ENCODE data around the gene NAALADL2. TPM values are rescaled to one million over a fixed set of nuclear protein-coding genes. Genes with fewer than 3 reads are reported as not detected.

Gene NAALADL2
- total and polyA plus RNA-seq, 9 of the 15 experiments (the other 6 are each of a cell fraction or from before 2014, with no cell fraction given), result 0.29 to 1.1 (median 0.79) TPM; not detected in 1

DNA sequence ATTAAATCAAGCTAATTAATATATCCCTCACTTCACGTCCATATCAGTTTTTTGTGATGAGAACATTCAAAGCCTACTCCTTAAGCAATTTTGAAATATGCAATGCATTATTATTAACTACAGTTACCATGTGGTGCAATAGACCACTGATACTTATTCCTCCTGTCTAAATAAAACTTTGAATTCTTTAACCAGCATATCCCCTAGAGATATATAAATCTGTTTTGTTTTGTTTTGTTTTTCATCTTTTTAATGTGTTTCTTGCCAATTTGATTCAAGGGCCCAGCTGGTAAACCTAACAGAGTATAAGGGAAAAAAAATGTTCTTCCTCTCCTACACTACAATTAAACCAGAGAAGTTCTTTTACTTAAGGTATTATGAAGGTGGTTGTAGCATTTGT lies 524.2 kb downstream of the NAALADL2 start:
- Histone ChIP-seq H2AFZ (ENCODE audit: low read depth, low read length) (no peak overlapping the region), H4K20me1 (replicated peaks; ENCODE audit: control insufficient read depth, insufficient read depth, low read length) (no peaks in the 10 kb centered on the region), H3K4me2 (ENCODE audit: insufficient read depth, low read length) (no peak overlapping the region), H3K4me3 (no peak overlapping the region), H3K9me1 (ENCODE audit: control insufficient read depth, insufficient read depth, low read length) (no peaks in the 10 kb centered on the region), H3K27me3 (ENCODE audit: control insufficient read depth in 2 of 2, insufficient read depth in 2 of 2, low read length in 2 of 2) (no peaks in the 10 kb centered on the region), H3K27ac (ENCODE audit: extremely low read depth, low read depth, low read length) (no peak overlapping the region), H3K36me3 (ENCODE audit: control insufficient read depth, insufficient read depth, low read length) (no peaks in the 10 kb centered on the region), H3K79me2 (ENCODE audit: control insufficient read depth, insufficient read depth, low read length) (no peaks in the 10 kb centered on the region), H3K9me3 (replicated peaks; ENCODE audit: control insufficient read depth, insufficient read depth, low read depth, low read length) (no peaks in the 10 kb centered on the region), H3K4me1 (replicated peaks in 1 of 2; ENCODE audit: control insufficient read depth in 2 of 2, insufficient read depth in 2 of 2, low read length in 2 of 2) (no peaks in the 10 kb centered on the region), H3K9ac (ENCODE audit: insufficient read depth in 1 of 2, low read depth in 2 of 2, low read length in 2 of 2) (no peak overlapping the region)
- ATAC-seq (no peak), DNase-seq (ENCODE audit: extremely low read depth in 1 of 4, low spot score in 3 of 4) (no peak), FAIRE-seq (no peak)
- 0% methylated on average over 1 of the region's 1 CpG for WGBS (ENCODE audit: insufficient coverage, low coverage, missing lambda C conversion rate)
- in situ Hi-C loops (cut with MboI), result no loop called here
- intact Hi-C loops (cut with micrococcal nuclease), result no loop called here
- POLR2A ChIA-PET, result no interaction called here
- BruUV-seq (replicated peaks), result no TSS peak
- CTCF ChIA-PET (ENCODE audit: low intra/inter-chr PET ratio), result no interaction called here
- TF ChIP-seq ARID4B (CRISPR knock-in tag; IDR thresholded peaks at IDR 0.05) (no peak), NR2C1 (IDR thresholded peaks at IDR 0.05) (no peak), NR2C1 (tag; IDR thresholded peaks at IDR 0.05) (no peak), GABPB2 (CRISPR knock-in tag; conservative IDR thresholded peaks at IDR 0.05) (no peak), ZKSCAN3 (CRISPR knock-in tag; IDR thresholded peaks at IDR 0.05) (no peak), ZKSCAN1 (IDR thresholded peaks at IDR 0.05; ENCODE audit: low read depth, low read length) (no peak), ZNF282 (CRISPR knock-in tag; IDR thresholded peaks at IDR 0.05) (no peak), SETDB1 (IDR thresholded peaks at IDR 0.05; ENCODE audit: low read length) (no peak), FOXJ2 (tag; IDR thresholded peaks at IDR 0.05) (no peak), FOXK2 (conservative IDR thresholded peaks at IDR 0.05 in 1 of 2, IDR thresholded peaks at IDR 0.05 in 1 of 2; ENCODE audit: low read depth in 2 of 2) (no peak), ZNF146 (CRISPR knock-in tag; IDR thresholded peaks at IDR 0.05; ENCODE audit: unreplicated experiment) (no peak), RNF2 (IDR thresholded peaks at IDR 0.05) (no peak), CREB5 (CRISPR knock-in tag; IDR thresholded peaks at IDR 0.05) (no peak), NFATC3 (IDR thresholded peaks at IDR 0.05) (no peak), DNMT1 (IDR thresholded peaks at IDR 0.05) (no peak), MED1 (CRISPR knock-in tag; IDR thresholded peaks at IDR 0.05; ENCODE audit: borderline replicate concordance) (no peak)
- TF ChIP-seq, protein P1, sequence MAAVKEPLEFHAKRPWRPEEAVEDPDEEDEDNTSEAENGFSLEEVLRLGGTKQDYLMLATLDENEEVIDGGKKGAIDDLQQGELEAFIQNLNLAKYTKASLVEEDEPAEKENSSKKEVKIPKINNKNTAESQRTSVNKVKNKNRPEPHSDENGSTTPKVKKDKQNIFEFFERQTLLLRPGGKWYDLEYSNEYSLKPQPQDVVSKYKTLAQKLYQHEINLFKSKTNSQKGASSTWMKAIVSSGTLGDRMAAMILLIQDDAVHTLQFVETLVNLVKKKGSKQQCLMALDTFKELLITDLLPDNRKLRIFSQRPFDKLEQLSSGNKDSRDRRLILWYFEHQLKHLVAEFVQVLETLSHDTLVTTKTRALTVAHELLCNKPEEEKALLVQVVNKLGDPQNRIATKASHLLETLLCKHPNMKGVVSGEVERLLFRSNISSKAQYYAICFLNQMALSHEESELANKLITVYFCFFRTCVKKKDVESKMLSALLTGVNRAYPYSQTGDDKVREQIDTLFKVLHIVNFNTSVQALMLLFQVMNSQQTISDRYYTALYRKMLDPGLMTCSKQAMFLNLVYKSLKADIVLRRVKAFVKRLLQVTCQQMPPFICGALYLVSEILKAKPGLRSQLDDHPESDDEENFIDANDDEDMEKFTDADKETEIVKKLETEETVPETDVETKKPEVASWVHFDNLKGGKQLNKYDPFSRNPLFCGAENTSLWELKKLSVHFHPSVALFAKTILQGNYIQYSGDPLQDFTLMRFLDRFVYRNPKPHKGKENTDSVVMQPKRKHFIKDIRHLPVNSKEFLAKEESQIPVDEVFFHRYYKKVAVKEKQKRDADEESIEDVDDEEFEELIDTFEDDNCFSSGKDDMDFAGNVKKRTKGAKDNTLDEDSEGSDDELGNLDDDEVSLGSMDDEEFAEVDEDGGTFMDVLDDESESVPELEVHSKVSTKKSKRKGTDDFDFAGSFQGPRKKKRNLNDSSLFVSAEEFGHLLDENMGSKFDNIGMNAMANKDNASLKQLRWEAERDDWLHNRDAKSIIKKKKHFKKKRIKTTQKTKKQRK (IDR thresholded peaks at IDR 0.05; ENCODE audit: borderline replicate concordance, low read depth, low read length), result no peak
